Rectal smooth muscle tissue (tissue), 1 donor: ENCODE results near the gene GNG7.

ENCODE experiments used
- H3K27ac ChIP-seq: one replicate; pipeline ENCODE4 v1.7.0; 2013; ENCODE audit warnings: low read depth, low read length, inconsistent platforms
- H3K27me3 ChIP-seq: one replicate; pipeline ENCODE4 v1.7.0; 2013; ENCODE audit warnings: low read length; ENCODE audit not compliant: control insufficient read depth, insufficient read depth
- H3K36me3 ChIP-seq: one replicate; pipeline ENCODE4 v1.7.0; 2013; ENCODE audit warnings: low read length; ENCODE audit not compliant: control insufficient read depth, insufficient read depth
- H3K4me1 ChIP-seq: one replicate; pipeline ENCODE4 v1.7.0; 2013; ENCODE audit warnings: low read length; ENCODE audit not compliant: control insufficient read depth, insufficient read depth
- H3K4me3 ChIP-seq: one replicate; pipeline ENCODE4 v1.7.0; 2013; ENCODE audit warnings: low read length
- H3K9ac ChIP-seq: one replicate; pipeline ENCODE4 v1.7.0; 2013; ENCODE audit warnings: low read length

The GNG7 gene

GRCh38 chr19:2723345-2723715 lies 20.8 kb upstream of the GNG7 start:
- Histone ChIP-seq H3K27me3 (peaks cover 31% of the 10 kb centered on the region), H3K36me3 (no peaks in the 10 kb centered on the region), H3K27ac (peak overlapping the region; percentile 14), H3K9ac (no peak overlapping the region), H3K4me3 (no peak overlapping the region), H3K4me1 (peaks cover 5% of the 10 kb centered on the region)

GRCh38 chr19:2722541-2723344 lies 20.2 kb upstream of the GNG7 start:
- H3K36me3 ChIP-seq, result no peaks in the 10 kb centered on the region
- peak overlapping the region; percentile 14 for H3K27ac ChIP-seq
- no peak overlapping the region for H3K9ac ChIP-seq
- peaks cover 31% of the 10 kb centered on the region for H3K27me3 ChIP-seq
- no peak overlapping the region for H3K4me3 ChIP-seq
- peaks cover 5% of the 10 kb centered on the region for H3K4me1 ChIP-seq

- Histone ChIP-seq H3K4me1 (peaks cover 5% of the 10 kb centered on the region), H3K27ac (no peak overlapping the region), H3K27me3 (peaks cover 26% of the 10 kb centered on the region), H3K9ac (no peak overlapping the region), H3K4me3 (no peak overlapping the region), H3K36me3 (no peaks in the 10 kb centered on the region)
Measured at GRCh38 chr19:2721570-2722540, 19.4 kb upstream of the GNG7 start.

GRCh38 chr19:2720777-2721569 lies 18.5 kb upstream of the GNG7 start, which contains the start of gene DIRAS1:
Gene DIRAS1 (minus strand): TSS chr19:2721372. CDS start chr19:2717806, 3,566 bp downstream.
- Histone ChIP-seq H3K4me3 (peak within 1 kb of the TSS; percentile 15), H3K27me3 (peaks cover 23% of the 10 kb centered on the region), H3K4me1 (peaks cover 5% of the 10 kb centered on the region), H3K36me3 (no peaks in the 10 kb centered on the region), H3K9ac (no peak within 1 kb of the TSS), H3K27ac (no peak within 1 kb of the TSS)

- H3K27me3 ChIP-seq, result peaks cover 23% of the 10 kb centered on the region
- peaks cover 5% of the 10 kb centered on the region for H3K4me1 ChIP-seq
- H3K36me3 ChIP-seq, result no peaks in the 10 kb centered on the region
- H3K27ac ChIP-seq, result no peak overlapping the region
- H3K4me3 ChIP-seq, result peak overlapping the region; percentile 15
- no peak overlapping the region for H3K9ac ChIP-seq
Measured at GRCh38 chr19:2719920-2720776, 17.7 kb upstream of the GNG7 start.

GRCh38 chr19:2719232-2719735 lies 16.8 kb upstream of the GNG7 start:
- no peaks in the 10 kb centered on the region for H3K36me3 ChIP-seq
- H3K9ac ChIP-seq, result no peak overlapping the region
- H3K27me3 ChIP-seq, result peaks cover 23% of the 10 kb centered on the region
- H3K4me1 ChIP-seq, result peaks cover 5% of the 10 kb centered on the region
- no peak overlapping the region for H3K4me3 ChIP-seq
- no peak overlapping the region for H3K27ac ChIP-seq

- Histone ChIP-seq H3K4me3 (no peak overlapping the region), H3K27me3 (peaks cover 20% of the 10 kb centered on the region), H3K9ac (no peak overlapping the region), H3K27ac (no peak overlapping the region), H3K36me3 (no peaks in the 10 kb centered on the region), H3K4me1 (no peaks in the 10 kb centered on the region)
Measured at GRCh38 chr19:2717638-2718541, 15.4 kb upstream of the GNG7 start.

- H3K27me3 ChIP-seq, result peaks cover 15% of the 10 kb centered on the region
- H3K9ac ChIP-seq, result no peak overlapping the region
- no peak overlapping the region for H3K27ac ChIP-seq
Measured at GRCh38 chr19:2716722-2717637, 14.5 kb upstream of the GNG7 start.

GRCh38 chr19:2716275-2716650 lies 13.8 kb upstream of the GNG7 start:
- Histone ChIP-seq H3K27ac (no peak overlapping the region), H3K9ac (no peak overlapping the region), H3K27me3 (peaks cover 9% of the 10 kb centered on the region), H3K4me3 (no peak overlapping the region), H3K4me1 (no peaks in the 10 kb centered on the region), H3K36me3 (no peaks in the 10 kb centered on the region)

More at GRCh38 chr19:2716722-2717637, 14.5 kb upstream of the GNG7 start:
- no peaks in the 10 kb centered on the region for H3K4me1 ChIP-seq
- H3K4me3 ChIP-seq, result no peak overlapping the region
- H3K36me3 ChIP-seq, result no peaks in the 10 kb centered on the region
